ENCODE data around the gene CLMP.

- no peak for TF ChIP-seq POLR2A (IDR thresholded peaks at IDR 0.05)
- TF ChIP-seq CTCF (IDR thresholded peaks at IDR 0.05) = no peak
Observed at GRCh38 chr11:123145220-123145619, 49.8 kb downstream of the CLMP start.

All from ovary (tissue), 3 donors.